ENCODE results near the gene NRCAM. TPM values are rescaled to one million over a fixed set of nuclear protein-coding genes. Genes with fewer than 3 reads are reported as not detected.

The NRCAM gene
- polyA plus RNA-seq, 3 donors, result not detected

DNA sequence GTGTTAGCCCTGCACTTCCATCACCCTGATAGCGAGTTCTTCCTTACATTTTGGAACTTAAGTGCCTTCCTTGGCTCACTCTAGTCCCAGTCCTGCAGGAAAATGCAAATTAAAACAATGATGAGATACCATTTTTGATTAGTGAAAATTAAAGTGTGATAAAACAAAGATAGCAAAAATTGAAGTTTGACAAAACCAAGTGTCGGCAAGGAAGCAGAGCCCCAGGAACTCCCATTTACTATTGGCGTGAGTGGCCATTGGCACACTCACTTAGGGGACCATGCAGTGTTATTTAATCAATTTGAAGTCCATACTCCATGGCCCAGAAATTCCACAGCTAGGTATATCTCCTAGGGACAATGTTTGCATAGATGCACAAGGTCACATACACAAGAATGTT is 354.5 kb downstream of the NRCAM start:
- no peaks in the 10 kb centered on the region for H3K36me3 Mint-ChIP-seq

DNA sequence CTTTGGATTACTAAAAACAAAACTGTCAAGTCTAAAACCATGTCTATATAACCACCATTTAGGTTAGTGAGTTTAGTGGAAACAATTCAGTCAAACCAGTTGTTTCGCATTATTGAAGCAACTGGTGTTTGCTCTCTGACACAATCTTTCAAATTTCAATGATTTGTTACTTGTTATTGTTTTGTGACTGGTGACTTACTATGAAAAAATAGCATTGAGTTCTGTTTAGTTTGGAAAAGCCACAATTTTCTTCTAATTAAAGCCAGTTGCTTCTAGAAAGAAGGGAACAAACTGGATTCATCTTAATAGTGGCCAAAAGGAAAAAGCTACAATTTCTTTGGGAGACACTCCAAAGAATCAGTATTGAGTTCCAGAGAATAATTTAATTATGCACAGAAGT is 356.5 kb downstream of the NRCAM start:
- Mint-ChIP-seq H3K27ac (no peak overlapping the region), H3K9me3 (peaks cover 0 to 2% (median 0%) of the 10 kb centered on the region in 7 donors), H3K4me1 (no peaks in the 10 kb centered on the region), H3K4me3 (no peak overlapping the region), H3K27me3 (ENCODE audit: low read depth in 3 of 3) (peaks cover 3 to 6% (median 4%) of the 10 kb centered on the region in 3 donors), H3K36me3 (no peaks in the 10 kb centered on the region)
- TF ChIP-seq, protein P1, sequence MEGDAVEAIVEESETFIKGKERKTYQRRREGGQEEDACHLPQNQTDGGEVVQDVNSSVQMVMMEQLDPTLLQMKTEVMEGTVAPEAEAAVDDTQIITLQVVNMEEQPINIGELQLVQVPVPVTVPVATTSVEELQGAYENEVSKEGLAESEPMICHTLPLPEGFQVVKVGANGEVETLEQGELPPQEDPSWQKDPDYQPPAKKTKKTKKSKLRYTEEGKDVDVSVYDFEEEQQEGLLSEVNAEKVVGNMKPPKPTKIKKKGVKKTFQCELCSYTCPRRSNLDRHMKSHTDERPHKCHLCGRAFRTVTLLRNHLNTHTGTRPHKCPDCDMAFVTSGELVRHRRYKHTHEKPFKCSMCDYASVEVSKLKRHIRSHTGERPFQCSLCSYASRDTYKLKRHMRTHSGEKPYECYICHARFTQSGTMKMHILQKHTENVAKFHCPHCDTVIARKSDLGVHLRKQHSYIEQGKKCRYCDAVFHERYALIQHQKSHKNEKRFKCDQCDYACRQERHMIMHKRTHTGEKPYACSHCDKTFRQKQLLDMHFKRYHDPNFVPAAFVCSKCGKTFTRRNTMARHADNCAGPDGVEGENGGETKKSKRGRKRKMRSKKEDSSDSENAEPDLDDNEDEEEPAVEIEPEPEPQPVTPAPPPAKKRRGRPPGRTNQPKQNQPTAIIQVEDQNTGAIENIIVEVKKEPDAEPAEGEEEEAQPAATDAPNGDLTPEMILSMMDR (IDR thresholded peaks at IDR 0.05), result no peak
- no peak overlapping the region for H2AFZ ChIP-seq (ENCODE audit: insufficient read depth, low read depth, low read length, poor library complexity, severe bottlenecking)
- H3K27ac ChIP-seq (ENCODE audit: low read depth in 1 of 2, low read length in 2 of 2), result no peak overlapping the region
- no peaks in the 10 kb centered on the region for H3K9me3 ChIP-seq (replicated peaks in 1 of 2; ENCODE audit: control insufficient read depth in 1 of 2, insufficient read depth in 1 of 2, low read length in 2 of 2)
- H4K20me1 ChIP-seq (ENCODE audit: insufficient read depth, low read length), result no peaks in the 10 kb centered on the region
- no peak overlapping the region for H3K4me2 ChIP-seq (replicated peaks; ENCODE audit: extremely low read depth, low read length, poor library complexity, severe bottlenecking)
- WGBS (ENCODE audit: insufficient coverage), result no CpG with 5 or more reads among the region's 1 CpG
- no peak overlapping the region for H3K9ac ChIP-seq (ENCODE audit: insufficient read depth, low read length, poor library complexity, severe bottlenecking)
- intact Hi-C loops (cut with micrococcal nuclease), result no loop called here
- H3K79me2 ChIP-seq (ENCODE audit: insufficient read depth, low read length), result no peaks in the 10 kb centered on the region
- H3K4me3 ChIP-seq (replicated peaks in 1 of 3; ENCODE audit: low read depth in 2 of 3, low read length in 3 of 3), result no peak overlapping the region
- no peaks in the 10 kb centered on the region for H3K27me3 ChIP-seq (ENCODE audit: control insufficient read depth in 2 of 2, insufficient read depth in 2 of 2, low read length in 2 of 2)
- no peaks in the 10 kb centered on the region for H3K36me3 ChIP-seq (replicated peaks in 1 of 2; ENCODE audit: control insufficient read depth in 1 of 2, insufficient read depth in 2 of 2, low read length in 2 of 2)
- H3K4me1 ChIP-seq (ENCODE audit: control insufficient read depth in 1 of 2, insufficient read depth in 2 of 2, low read length in 2 of 2), result no peaks in the 10 kb centered on the region
- DNase-seq, result no peak

More for the DNA sequence above, 354.5 kb downstream of the NRCAM start:
- H3K27me3 ChIP-seq (ENCODE audit: control insufficient read depth in 2 of 2, insufficient read depth in 2 of 2, low read length in 2 of 2), result no peaks in the 10 kb centered on the region
- Mint-ChIP-seq H3K4me3 (no peak overlapping the region), H3K4me1 (no peaks in the 10 kb centered on the region), H3K27ac (no peak overlapping the region), H3K27me3 (ENCODE audit: low read depth in 3 of 3) (peaks cover 0 to 7% (median 1%) of the 10 kb centered on the region in 3 donors), H3K9me3 (peaks cover 0 to 2% (median 0%) of the 10 kb centered on the region in 7 donors)
- H3K4me2 ChIP-seq (replicated peaks; ENCODE audit: extremely low read depth, low read length, poor library complexity, severe bottlenecking), result no peak overlapping the region
- no peaks in the 10 kb centered on the region for H3K4me1 ChIP-seq (ENCODE audit: control insufficient read depth in 1 of 2, insufficient read depth in 2 of 2, low read length in 2 of 2)
- no peak for DNase-seq
- H3K79me2 ChIP-seq (ENCODE audit: insufficient read depth, low read length), result no peaks in the 10 kb centered on the region
- H3K9me3 ChIP-seq (replicated peaks in 1 of 2; ENCODE audit: control insufficient read depth in 1 of 2, insufficient read depth in 1 of 2, low read length in 2 of 2), result no peaks in the 10 kb centered on the region
- no peak overlapping the region for H3K9ac ChIP-seq (ENCODE audit: insufficient read depth, low read length, poor library complexity, severe bottlenecking)
- H4K20me1 ChIP-seq (ENCODE audit: insufficient read depth, low read length), result no peaks in the 10 kb centered on the region
- H2AFZ ChIP-seq (ENCODE audit: insufficient read depth, low read depth, low read length, poor library complexity, severe bottlenecking), result no peak overlapping the region
- WGBS (ENCODE audit: insufficient coverage), result 92% methylated on average over 2 of the region's 3 CpGs
- no peak overlapping the region for H3K27ac ChIP-seq (ENCODE audit: low read depth in 1 of 2, low read length in 2 of 2)
- TF ChIP-seq, protein P1 (IDR thresholded peaks at IDR 0.05), result no peak
- H3K4me3 ChIP-seq (replicated peaks in 1 of 3; ENCODE audit: low read depth in 2 of 3, low read length in 3 of 3), result no peak overlapping the region
- H3K36me3 ChIP-seq (replicated peaks in 1 of 2; ENCODE audit: control insufficient read depth in 1 of 2, insufficient read depth in 2 of 2, low read length in 2 of 2), result no peaks in the 10 kb centered on the region
- intact Hi-C loops (cut with micrococcal nuclease), result no loop called here

Measured in CD14-positive monocyte (primary cell).